ENCODE measurements around the gene TXNDC5. TPM values are rescaled to one million over a fixed set of nuclear protein-coding genes. Genes with fewer than 3 reads are reported as not detected.

Gene TXNDC5
- total and polyA plus RNA-seq, 10 donors: 25.9 to 645 (median 194) TPM

Other genes starting within 250 kb of the TXNDC5 start
- 1 to 10 TPM; 2.5 to 6.9 (median 5.9) TPM for gene BMP6, start 184.7 kb downstream of the TXNDC5 start, total RNA-seq
- gene BMP6, start 184.7 kb downstream of the TXNDC5 start, polyA plus RNA-seq: under 1 TPM; 0.58 to 0.80 (median 0.65) TPM
- 10 to 100 TPM; 11.6 to 18.0 (median 14.6) TPM for gene BLOC1S5, start 153.6 kb upstream of the TXNDC5 start, total RNA-seq
- gene BLOC1S5, start 153.6 kb upstream of the TXNDC5 start, polyA plus RNA-seq: 10 to 100 TPM in 1 of 3 donors, 1 to 10 TPM in 2; 6.6 to 11.3 (median 6.9) TPM
- gene EEF1E1, start 191.8 kb upstream of the TXNDC5 start, total RNA-seq: 10 to 100 TPM; 12.2 to 18.6 (median 16.2) TPM
- gene EEF1E1, start 191.8 kb upstream of the TXNDC5 start, polyA plus RNA-seq: 10 to 100 TPM; 23.3 to 35.9 (median 34.1) TPM

Data from spleen (tissue), 10 donors.